GM12801 (cell line): ENCODE measurements around the gene RPL38.

Experiments used
- CTCF ChIP-seq: IDR thresholded peaks from one replicate; pipeline ENCODE4 v1.5.1; 2011; ENCODE audit warnings: control low read depth; ENCODE audit not compliant: insufficient read length; ENCODE audit errors: extremely low read depth

RPL38 gene

GRCh38 chr17:74161503-74161875 lies 42.0 kb upstream of the RPL38 start:
- no peak for TF ChIP-seq CTCF

GRCh38 chr17:74163271-74163821 lies 40.1 kb upstream of the RPL38 start:
- TF ChIP-seq CTCF: no peak

- TF ChIP-seq CTCF: no peak
Measured at GRCh38 chr17:74163836-74164235, 39.6 kb upstream of the RPL38 start.

- no peak for TF ChIP-seq CTCF
Measured at GRCh38 chr17:74164446-74165045, 38.9 kb upstream of the RPL38 start.

GRCh38 chr17:74165797-74166365 lies 37.6 kb upstream of the RPL38 start:
- TF ChIP-seq CTCF: no peak

GRCh38 chr17:74170924-74171323 lies 32.6 kb upstream of the RPL38 start:
- TF ChIP-seq CTCF: no peak

- no peak for TF ChIP-seq CTCF
Measured at GRCh38 chr17:74172700-74173099, 30.8 kb upstream of the RPL38 start.
